Measurements from ENCODE around the gene GAS7. TPM values are rescaled to one million over a fixed set of nuclear protein-coding genes. Genes with fewer than 3 reads are reported as not detected.

The GAS7 gene
- total RNA-seq, 1 donor from 2014 or later = 78.0 TPM

DNA sequence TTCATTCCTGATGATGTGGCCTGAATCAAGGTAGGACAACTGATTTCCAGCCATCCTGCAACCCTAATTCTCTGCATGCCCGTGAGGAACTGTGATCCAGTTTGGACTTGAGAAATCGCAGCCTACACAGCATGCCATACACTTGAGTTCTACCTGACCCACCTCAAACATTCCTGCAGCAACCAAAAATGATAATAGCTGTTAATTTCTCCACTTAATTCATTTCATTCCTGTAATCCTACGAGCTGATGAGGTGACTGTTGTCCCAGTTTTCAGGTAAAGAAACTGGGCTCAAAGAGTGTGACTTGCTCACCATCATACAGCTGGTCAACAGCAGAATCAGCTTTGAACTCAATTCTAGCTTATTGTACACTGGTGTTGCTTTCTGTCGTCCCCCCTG is 2.2 kb upstream of the GAS7 start:
- Histone ChIP-seq H3K9me3 (peaks cover 3 to 10% of the 10 kb centered on the region in 2 donors), H3K4me3 (no peak overlapping the region), H3K27me3 (peaks cover 4% of the 10 kb centered on the region), H3K4me1 (no peaks in the 10 kb centered on the region), H3K27ac (no peak overlapping the region), H3K36me3 (no peaks in the 10 kb centered on the region)
- DNase-seq (ENCODE audit: low spot score in 2 of 2) = no peak
- TF ChIP-seq, protein P1, sequence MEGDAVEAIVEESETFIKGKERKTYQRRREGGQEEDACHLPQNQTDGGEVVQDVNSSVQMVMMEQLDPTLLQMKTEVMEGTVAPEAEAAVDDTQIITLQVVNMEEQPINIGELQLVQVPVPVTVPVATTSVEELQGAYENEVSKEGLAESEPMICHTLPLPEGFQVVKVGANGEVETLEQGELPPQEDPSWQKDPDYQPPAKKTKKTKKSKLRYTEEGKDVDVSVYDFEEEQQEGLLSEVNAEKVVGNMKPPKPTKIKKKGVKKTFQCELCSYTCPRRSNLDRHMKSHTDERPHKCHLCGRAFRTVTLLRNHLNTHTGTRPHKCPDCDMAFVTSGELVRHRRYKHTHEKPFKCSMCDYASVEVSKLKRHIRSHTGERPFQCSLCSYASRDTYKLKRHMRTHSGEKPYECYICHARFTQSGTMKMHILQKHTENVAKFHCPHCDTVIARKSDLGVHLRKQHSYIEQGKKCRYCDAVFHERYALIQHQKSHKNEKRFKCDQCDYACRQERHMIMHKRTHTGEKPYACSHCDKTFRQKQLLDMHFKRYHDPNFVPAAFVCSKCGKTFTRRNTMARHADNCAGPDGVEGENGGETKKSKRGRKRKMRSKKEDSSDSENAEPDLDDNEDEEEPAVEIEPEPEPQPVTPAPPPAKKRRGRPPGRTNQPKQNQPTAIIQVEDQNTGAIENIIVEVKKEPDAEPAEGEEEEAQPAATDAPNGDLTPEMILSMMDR (IDR thresholded peaks at IDR 0.05) = no peak
- intact Hi-C loops (cut with DNase I) = no loop called here

DNA sequence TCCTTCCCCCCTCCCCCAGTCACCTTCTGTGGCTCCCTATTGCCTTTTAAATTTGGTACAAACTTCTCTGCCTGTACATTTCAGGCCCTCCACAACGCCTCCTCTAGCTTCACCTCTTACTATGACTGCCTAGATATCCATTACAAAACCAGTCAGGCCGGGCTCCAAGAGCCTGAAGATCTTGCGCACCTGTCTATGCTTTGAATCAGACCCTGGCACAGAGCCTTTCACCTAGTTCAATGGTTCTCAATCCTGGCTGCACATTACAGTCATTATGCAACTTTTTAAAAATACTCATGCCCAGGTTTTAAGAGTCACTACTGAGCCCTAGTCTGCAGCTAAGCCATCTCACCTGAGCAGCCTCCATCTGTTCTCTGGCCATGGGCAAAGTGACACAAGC is 1.6 kb upstream of the GAS7 start:
- intact Hi-C loops (cut with DNase I) = no loop called here
- DNase-seq (ENCODE audit: low spot score in 2 of 2) = no peak
- Histone ChIP-seq H3K27ac (no peak overlapping the region), H3K4me3 (no peak overlapping the region), H3K9me3 (peaks cover 0 to 4% of the 10 kb centered on the region in 2 donors), H3K36me3 (no peaks in the 10 kb centered on the region), H3K4me1 (no peaks in the 10 kb centered on the region), H3K27me3 (peaks cover 4% of the 10 kb centered on the region)
- TF ChIP-seq, protein P1 (IDR thresholded peaks at IDR 0.05) = no peak

DNA sequence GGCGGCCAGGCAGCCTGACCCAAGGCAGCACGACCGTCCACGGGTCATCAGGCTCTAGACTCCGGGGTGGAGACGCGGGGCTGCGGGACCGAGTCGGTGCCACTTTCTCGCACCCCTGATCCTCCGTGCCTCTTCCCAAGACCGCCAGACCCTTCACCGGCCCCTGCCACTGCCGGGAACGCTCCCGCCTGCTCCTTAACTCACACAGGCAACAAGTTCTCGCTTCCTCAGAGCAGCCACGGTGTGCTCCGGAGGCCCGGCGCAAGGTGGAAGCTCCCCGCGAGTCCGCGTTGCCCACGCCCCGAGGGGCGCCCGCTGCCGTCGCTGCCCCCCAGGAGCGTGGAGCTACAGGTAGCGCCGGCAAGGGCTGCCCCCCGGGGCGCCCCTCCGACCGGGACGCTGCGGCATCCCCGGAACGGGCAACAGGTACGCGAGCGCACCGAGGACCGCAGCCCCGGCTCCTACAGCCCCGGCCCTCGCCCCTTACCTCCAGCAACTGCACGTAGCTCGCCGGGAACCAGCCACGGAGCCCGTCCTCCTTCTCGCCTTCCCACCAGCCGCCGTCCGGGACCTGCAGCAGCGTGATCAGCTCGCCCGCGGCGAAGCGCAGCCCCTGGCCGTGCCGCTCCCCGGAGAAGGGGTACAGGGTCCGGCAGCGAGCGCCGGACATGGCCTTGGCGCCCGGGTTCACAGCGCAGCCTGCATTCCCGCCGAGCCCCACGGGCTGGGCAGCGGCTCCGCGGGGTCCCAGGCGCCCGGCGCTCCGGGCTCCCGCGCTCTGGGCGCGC is 491 bp downstream of the GAS7 start:
- Histone ChIP-seq H3K27me3 (peaks cover 4% of the 10 kb centered on the region), H3K36me3 (no peaks in the 10 kb centered on the region), H3K4me3 (peak overlapping the region; percentile 51 to 76), H3K9me3 (peaks cover 8 to 15% of the 10 kb centered on the region in 2 donors), H3K27ac (no peak overlapping the region), H3K4me1 (no peaks in the 10 kb centered on the region)
- no peak for DNase-seq (ENCODE audit: low spot score in 2 of 2)
- TF ChIP-seq, protein P1 (IDR thresholded peaks at IDR 0.05) = no peak
- intact Hi-C loops (cut with DNase I) = no loop called here

DNA sequence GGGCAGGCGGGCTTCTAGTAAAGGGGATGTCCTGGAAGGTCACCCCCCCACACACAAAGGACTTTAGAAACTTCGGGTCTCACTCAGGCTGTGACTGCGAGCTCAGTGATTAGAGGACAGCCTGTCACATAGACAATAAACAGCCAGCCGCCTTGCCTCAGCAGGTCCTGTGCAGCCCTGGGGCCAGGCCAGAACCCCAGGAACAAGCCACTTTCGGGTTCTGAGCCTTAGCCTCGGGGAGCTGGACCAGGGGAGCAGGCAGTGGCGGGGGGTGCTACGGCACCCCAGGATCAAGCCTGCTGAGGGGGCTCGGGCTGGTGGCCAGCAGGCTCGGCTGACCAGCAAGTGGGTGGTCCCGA is 1.1 kb downstream of the GAS7 start:
- H3K27ac ChIP-seq = no peak overlapping the region
- intact Hi-C loops (cut with DNase I) = no loop called here

DNA sequence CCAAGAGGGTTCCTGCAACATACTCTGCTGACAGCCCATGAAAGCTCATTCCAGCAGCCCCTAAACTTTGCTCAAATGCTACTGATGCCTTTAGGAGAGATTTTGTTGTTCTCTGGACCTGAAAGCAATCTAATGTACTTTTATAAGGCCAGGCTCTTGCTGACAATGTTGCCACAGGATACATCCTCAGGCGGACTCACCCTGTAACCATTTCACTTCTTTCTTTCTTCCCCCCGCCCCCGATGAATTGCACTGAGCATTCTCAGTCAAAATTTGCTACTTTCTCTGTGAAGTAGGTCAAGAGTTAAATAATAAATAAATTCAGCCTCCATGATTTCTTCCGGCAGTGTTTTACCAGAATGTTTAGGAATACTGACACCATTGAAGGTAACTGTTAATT is 1.5 kb downstream of the GAS7 start:
- TF ChIP-seq, protein P1 (IDR thresholded peaks at IDR 0.05) = no peak
- H3K9me3 ChIP-seq = peaks cover 8 to 17% of the 10 kb centered on the region in 2 donors
- H3K27me3 ChIP-seq = peaks cover 4% of the 10 kb centered on the region
- no peak overlapping the region for H3K27ac ChIP-seq
- H3K4me1 ChIP-seq = no peaks in the 10 kb centered on the region
- no peaks in the 10 kb centered on the region for H3K36me3 ChIP-seq
- H3K4me3 ChIP-seq = peak overlapping the region; percentile 51 to 76
- intact Hi-C loops (cut with DNase I) = no loop called here
- DNase-seq (ENCODE audit: low spot score in 2 of 2) = no peak

More for the DNA sequence above, 1.1 kb downstream of the GAS7 start:
- no peaks in the 10 kb centered on the region for H3K4me1 ChIP-seq
- TF ChIP-seq, protein P1 (IDR thresholded peaks at IDR 0.05) = no peak
- H3K27me3 ChIP-seq = peaks cover 4% of the 10 kb centered on the region
- no peaks in the 10 kb centered on the region for H3K36me3 ChIP-seq
- H3K4me3 ChIP-seq = peak overlapping the region; percentile 51 to 76
- H3K9me3 ChIP-seq = peaks cover 8 to 17% of the 10 kb centered on the region in 2 donors
- no peak for DNase-seq (ENCODE audit: low spot score in 2 of 2)

All from ascending aorta (tissue), 2 donors.